ENCODE data around the gene ZNF155.

GRCh38 chr19:43966079-43966694 is 17.8 kb upstream of the ZNF155 start:
- no peak for TF ChIP-seq POLR2A (IDR thresholded peaks at IDR 0.05; ENCODE audit: low read depth, low read length)
- no peak for TF ChIP-seq POLR2AphosphoS5 (IDR thresholded peaks at IDR 0.05; ENCODE audit: low read depth, low read length)
- TF ChIP-seq POU2F2 (IDR thresholded peaks at IDR 0.05; ENCODE audit: low read depth, low read length), result no peak
